Transverse colon (tissue), 4 donors: ENCODE measurements around the gene ABCB11.

ENCODE experiments used
- EP300 ChIP-seq: sonication (generic); formaldehyde crosslinking; IDR thresholded peaks from one replicate; pipeline ENCODE4 v1.6.1; 2017; ENCODE audit warnings: antibody characterized with exemption, low read depth
- POLR2A ChIP-seq: fragments of 450-650 bp; IDR thresholded peaks from one replicate; pipeline ENCODE4 v1.6.1; 2016; ENCODE audit warnings: antibody characterized with exemption, mild to moderate bottlenecking, moderate library complexity
- POLR2AphosphoS5 ChIP-seq, 3 donors: sonication (generic); formaldehyde crosslinking; IDR thresholded peaks; one replicate each; pipeline ENCODE4 v1.6.1; 2016; ENCODE audit warnings: antibody characterized with exemption in 3 of 3
- TF ChIP-seq, protein P1 (sequence below), 5 experiments: fragments of 200-600 bp in 3 of 5; fragments of 450-650 bp in 2 of 5; sonication (generic) in 3 of 5; IDR thresholded peaks; 1 replicate in 2 of 5; 2 replicates in 3 of 5; pipeline ENCODE4 v1.5.1; 2016 to 2017; ENCODE audit warnings: antibody characterized with exemption in 5 of 5, inconsistent platforms in 3 of 5, mild to moderate bottlenecking in 2 of 5, moderate library complexity in 1 of 5

- TF ChIP-seq, protein P1, sequence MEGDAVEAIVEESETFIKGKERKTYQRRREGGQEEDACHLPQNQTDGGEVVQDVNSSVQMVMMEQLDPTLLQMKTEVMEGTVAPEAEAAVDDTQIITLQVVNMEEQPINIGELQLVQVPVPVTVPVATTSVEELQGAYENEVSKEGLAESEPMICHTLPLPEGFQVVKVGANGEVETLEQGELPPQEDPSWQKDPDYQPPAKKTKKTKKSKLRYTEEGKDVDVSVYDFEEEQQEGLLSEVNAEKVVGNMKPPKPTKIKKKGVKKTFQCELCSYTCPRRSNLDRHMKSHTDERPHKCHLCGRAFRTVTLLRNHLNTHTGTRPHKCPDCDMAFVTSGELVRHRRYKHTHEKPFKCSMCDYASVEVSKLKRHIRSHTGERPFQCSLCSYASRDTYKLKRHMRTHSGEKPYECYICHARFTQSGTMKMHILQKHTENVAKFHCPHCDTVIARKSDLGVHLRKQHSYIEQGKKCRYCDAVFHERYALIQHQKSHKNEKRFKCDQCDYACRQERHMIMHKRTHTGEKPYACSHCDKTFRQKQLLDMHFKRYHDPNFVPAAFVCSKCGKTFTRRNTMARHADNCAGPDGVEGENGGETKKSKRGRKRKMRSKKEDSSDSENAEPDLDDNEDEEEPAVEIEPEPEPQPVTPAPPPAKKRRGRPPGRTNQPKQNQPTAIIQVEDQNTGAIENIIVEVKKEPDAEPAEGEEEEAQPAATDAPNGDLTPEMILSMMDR (IDR thresholded peaks at IDR 0.05), result no peak
- TF ChIP-seq POLR2A, result no peak
- TF ChIP-seq POLR2AphosphoS5 (IDR thresholded peaks at IDR 0.05), result no peak
- no peak for TF ChIP-seq EP300
Measured at GRCh38 chr2:168971261-168971660, 59.9 kb downstream of the ABCB11 start.
